ENCODE results near the gene STK33.

DNA sequence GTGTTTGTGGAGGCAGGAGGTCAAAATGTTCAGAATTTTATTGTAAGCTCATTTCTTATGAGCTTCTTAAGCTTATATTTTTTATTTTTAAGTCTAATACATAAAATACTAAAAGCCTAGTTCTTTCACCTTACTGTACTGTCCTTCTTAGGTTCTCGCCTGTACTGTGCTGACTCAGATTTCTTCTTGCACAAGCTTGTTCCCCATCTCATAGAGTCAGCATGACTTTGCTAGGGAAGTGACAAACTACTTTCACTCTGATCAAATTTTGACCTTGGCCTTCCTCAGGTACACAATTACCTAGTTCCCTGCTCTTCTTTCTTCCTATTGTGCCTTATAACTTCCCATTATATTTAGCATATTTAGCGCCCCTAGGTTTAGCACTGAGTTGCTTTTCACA is 81.5 kb downstream of the STK33 start:
- TF ChIP-seq POLR2AphosphoS5 (IDR thresholded peaks at IDR 0.05): no peak
- TF ChIP-seq EZH2 (IDR thresholded peaks at IDR 0.05; ENCODE audit: borderline replicate concordance, insufficient read depth, low read length, poor library complexity, severe bottlenecking): no peak
- no peak for TF ChIP-seq CTCF (IDR thresholded peaks at IDR 0.05; ENCODE audit: poor library complexity, severe bottlenecking)

Data from neural cell (in vitro differentiated cells).